Measurements from ENCODE around the gene OVOL1. TPM values are rescaled to one million over a fixed set of nuclear protein-coding genes. Genes with fewer than 3 reads are reported as not detected.

The OVOL1 gene
- polyA plus RNA-seq, 3 donors: 0.08 TPM; not detected in 2

GRCh38 chr11:65821107-65821506 is 34.2 kb downstream of the OVOL1 start:
- no peak overlapping the region for H3K4me3 Mint-ChIP-seq
- Histone ChIP-seq H3K27me3 (ENCODE audit: control insufficient read depth in 2 of 2, insufficient read depth in 2 of 2, low read length in 2 of 2) (no peaks in the 10 kb centered on the region), H3K4me3 (replicated peaks in 1 of 3; ENCODE audit: low read depth in 2 of 3, low read length in 3 of 3) (no peak overlapping the region), H4K20me1 (ENCODE audit: insufficient read depth, low read length) (no peaks in the 10 kb centered on the region), H3K4me2 (replicated peaks; ENCODE audit: extremely low read depth, low read length, poor library complexity, severe bottlenecking) (no peak overlapping the region), H3K9me3 (replicated peaks in 1 of 2; ENCODE audit: control insufficient read depth in 1 of 2, insufficient read depth in 1 of 2, low read length in 2 of 2) (no peaks in the 10 kb centered on the region), H3K4me1 (ENCODE audit: control insufficient read depth in 1 of 2, insufficient read depth in 2 of 2, low read length in 2 of 2) (peaks cover 26 to 31% of the 10 kb centered on the region in 2 donors), H3K36me3 (replicated peaks in 1 of 2; ENCODE audit: control insufficient read depth in 1 of 2, insufficient read depth in 2 of 2, low read length in 2 of 2) (no peaks in the 10 kb centered on the region), H2AFZ (ENCODE audit: insufficient read depth, low read depth, low read length, poor library complexity, severe bottlenecking) (peak overlapping the region; percentile 49), H3K27ac (ENCODE audit: low read depth in 1 of 2, low read length in 2 of 2) (no peak overlapping the region), H3K9ac (ENCODE audit: insufficient read depth, low read length, poor library complexity, severe bottlenecking) (no peak overlapping the region), H3K79me2 (ENCODE audit: insufficient read depth, low read length) (peaks cover 12% of the 10 kb centered on the region)
- H3K27ac Mint-ChIP-seq: no peak overlapping the region
- peaks cover 0 to 4% (median 2%) of the 10 kb centered on the region in 3 donors for H3K27me3 Mint-ChIP-seq (ENCODE audit: low read depth in 3 of 3)
- peaks cover 0 to 5% of the 10 kb centered on the region in 2 donors for H3K36me3 Mint-ChIP-seq
- peaks cover 32% of the 10 kb centered on the region for H3K4me1 Mint-ChIP-seq
- peaks cover 0 to 2% (median 0%) of the 10 kb centered on the region in 7 donors for H3K9me3 Mint-ChIP-seq
- peak; percentile 12 to 56 (median 22) for DNase-seq
- 37% methylated on average over 8 of the region's 8 CpGs for WGBS (ENCODE audit: insufficient coverage)
- intact Hi-C loops (cut with micrococcal nuclease): no loop called here
- no peak for TF ChIP-seq CTCF (IDR thresholded peaks at IDR 0.05)

- intact Hi-C loops (cut with micrococcal nuclease): no loop called here
- Mint-ChIP-seq H3K27me3 (ENCODE audit: low read depth in 3 of 3) (peaks cover 0 to 6% (median 2%) of the 10 kb centered on the region in 3 donors), H3K36me3 (no peaks in the 10 kb centered on the region), H3K27ac (no peak overlapping the region), H3K4me1 (peaks cover 23% of the 10 kb centered on the region), H3K9me3 (peaks cover 0 to 2% (median 0%) of the 10 kb centered on the region in 7 donors), H3K4me3 (no peak overlapping the region)
- no peaks in the 10 kb centered on the region for H3K27me3 ChIP-seq (ENCODE audit: control insufficient read depth in 2 of 2, insufficient read depth in 2 of 2, low read length in 2 of 2)
- DNase-seq: no peak
- H4K20me1 ChIP-seq (ENCODE audit: insufficient read depth, low read length): no peaks in the 10 kb centered on the region
- H3K9me3 ChIP-seq (replicated peaks in 1 of 2; ENCODE audit: control insufficient read depth in 1 of 2, insufficient read depth in 1 of 2, low read length in 2 of 2): no peaks in the 10 kb centered on the region
- no peak overlapping the region for H3K9ac ChIP-seq (ENCODE audit: insufficient read depth, low read length, poor library complexity, severe bottlenecking)
- H3K36me3 ChIP-seq (replicated peaks in 1 of 2; ENCODE audit: control insufficient read depth in 1 of 2, insufficient read depth in 2 of 2, low read length in 2 of 2): no peaks in the 10 kb centered on the region
- no peak overlapping the region for H3K4me2 ChIP-seq (replicated peaks; ENCODE audit: extremely low read depth, low read length, poor library complexity, severe bottlenecking)
- TF ChIP-seq CTCF (IDR thresholded peaks at IDR 0.05): no peak
- peaks cover 15 to 17% of the 10 kb centered on the region in 2 donors for H3K4me1 ChIP-seq (ENCODE audit: control insufficient read depth in 1 of 2, insufficient read depth in 2 of 2, low read length in 2 of 2)
- H3K27ac ChIP-seq (ENCODE audit: low read depth in 1 of 2, low read length in 2 of 2): no peak overlapping the region
- no peaks in the 10 kb centered on the region for H3K79me2 ChIP-seq (ENCODE audit: insufficient read depth, low read length)
- H2AFZ ChIP-seq (ENCODE audit: insufficient read depth, low read depth, low read length, poor library complexity, severe bottlenecking): no peak overlapping the region
- WGBS (ENCODE audit: insufficient coverage): 82% methylated on average over 10 of the region's 15 CpGs
- no peak overlapping the region for H3K4me3 ChIP-seq (replicated peaks in 1 of 3; ENCODE audit: low read depth in 2 of 3, low read length in 3 of 3)
These were observed 36.1 kb downstream of the OVOL1 start for GRCh38 chr11:65822776-65823528.
